ENCODE data around the gene MAFG.

- TF ChIP-seq ATF3 (CRISPR knock-in tag; conservative IDR thresholded peaks at IDR 0.05) (no peak), SOX15 (CRISPR knock-in tag; IDR thresholded peaks at IDR 0.05) (no peak), GABPB1 (CRISPR knock-in tag; IDR thresholded peaks at IDR 0.05) (no peak)
These were observed 5.7 kb upstream of the MAFG start for GRCh38 chr17:81933178-81933699.

Measured in WTC11 (cell line).